HTR-8/SVneo (cell line): ENCODE results near the gene CFHR2.
"Not testable (repeated sequence)": the region's sequence is repeated elsewhere in the genome, so short reads cannot be mapped to it uniquely, and the experiment has no call there.

ENCODE experiments used
- DNase-seq: peaks from one replicate; pipeline ENCODE4 v3.0.0; 2011; ENCODE audit warnings: low spot score, mixed read lengths; ENCODE audit not compliant: insufficient read length
- FAIRE-seq: peaks from 2 replicates; lab custom pipeline; 2011; peaks lifted over from hg19 to GRCh38; lab: Jason Lieb, UNC

The CFHR2 gene

DNA sequence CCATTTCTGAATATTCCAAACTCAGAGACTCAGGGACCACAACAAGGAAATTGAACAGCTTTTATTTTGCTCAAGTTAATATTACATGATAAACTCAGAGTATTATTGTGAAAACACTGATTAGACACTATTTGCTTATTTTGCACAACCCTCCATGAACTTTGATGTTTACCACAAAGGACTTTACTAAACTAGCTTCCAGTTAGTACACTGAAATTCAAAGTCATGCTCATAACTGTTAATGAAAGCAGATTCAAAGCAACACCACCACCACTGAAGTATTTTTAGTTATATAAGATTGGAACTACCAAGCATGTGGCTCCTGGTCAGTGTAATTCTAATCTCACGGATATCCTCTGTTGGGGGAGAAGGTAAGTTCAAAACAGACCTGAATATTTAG, at the start of gene CFHR2:
Gene CFHR2, plus strand, starts transcription at position 171 of the 400 bp plus-strand sequence. Its CDS starts 143 bp downstream, at position 314.
- DNase-seq, FAIRE-seq: not testable (repeated sequence)

DNA sequence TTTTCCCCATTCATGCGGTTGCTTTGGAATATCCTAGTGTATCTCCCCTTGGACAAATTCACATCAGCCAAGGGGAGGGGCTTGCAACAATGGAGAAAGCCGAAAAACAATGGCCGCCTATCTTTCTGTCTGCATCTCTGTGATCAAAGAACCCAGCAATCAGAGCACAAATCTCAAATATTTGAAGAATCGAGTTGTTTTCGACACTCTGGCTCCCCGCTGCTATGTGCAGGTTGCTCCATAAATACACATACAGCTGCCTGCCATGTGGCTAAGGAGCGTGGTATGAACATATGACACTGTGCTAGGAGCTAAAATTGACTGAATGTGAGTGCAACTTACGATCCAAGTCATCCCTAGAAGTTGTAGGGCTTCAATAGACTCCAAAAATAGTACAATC, 47.2 kb upstream of the CFHR2 start:
- DNase-seq (no peak), FAIRE-seq (no peak)

DNA sequence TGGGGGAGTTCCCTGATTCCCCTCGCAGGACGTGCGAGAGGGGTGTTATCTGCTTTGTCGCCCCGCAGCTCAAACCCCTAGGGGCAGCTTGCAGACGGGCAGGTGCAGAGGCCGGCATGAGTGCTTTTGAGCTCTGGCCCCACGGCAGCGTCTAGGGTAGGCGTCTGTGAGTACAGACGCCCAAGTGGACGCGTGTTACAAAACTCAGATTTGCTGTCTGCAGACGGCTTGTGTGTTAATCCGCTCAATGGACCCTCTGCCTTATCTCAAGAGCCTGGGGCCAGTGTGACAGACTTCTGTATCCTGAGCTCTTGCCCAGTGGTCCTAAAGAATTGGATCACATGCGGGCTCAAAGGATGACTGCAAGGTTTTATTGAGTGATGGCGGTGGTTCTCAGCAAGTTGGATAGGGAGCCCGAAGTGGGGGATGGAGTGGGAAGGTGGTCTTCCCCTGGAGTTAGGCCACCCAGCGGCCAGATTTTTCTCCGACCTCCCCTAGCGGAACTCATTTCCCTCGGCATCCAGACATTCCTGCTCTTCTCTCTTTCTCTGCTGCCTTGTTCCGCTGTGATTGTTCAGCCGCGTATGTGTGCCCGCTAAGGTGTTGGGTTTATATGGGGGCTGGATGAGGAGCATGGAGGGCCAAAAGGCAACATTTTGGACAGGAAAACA, 46.2 kb upstream of the CFHR2 start:
- no peak for FAIRE-seq
- DNase-seq: no peak

DNA sequence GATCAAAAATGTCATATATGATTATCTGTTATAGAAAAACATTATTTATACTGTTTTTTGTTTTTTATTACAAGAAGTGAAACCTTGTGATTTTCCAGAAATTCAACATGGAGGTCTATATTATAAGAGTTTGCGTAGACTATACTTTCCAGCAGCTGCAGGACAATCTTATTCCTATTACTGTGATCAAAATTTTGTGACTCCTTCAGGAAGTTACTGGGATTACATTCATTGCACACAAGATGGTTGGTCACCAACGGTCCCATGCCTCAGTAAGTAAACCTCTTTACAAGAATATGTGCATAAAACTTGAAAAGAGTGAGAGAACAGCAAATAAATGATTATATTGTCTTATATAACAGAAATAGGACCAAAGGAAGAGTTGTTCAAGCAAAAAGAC, 41.2 kb upstream of the CFHR2 start:
- no peak for DNase-seq
- no peak for FAIRE-seq

DNA sequence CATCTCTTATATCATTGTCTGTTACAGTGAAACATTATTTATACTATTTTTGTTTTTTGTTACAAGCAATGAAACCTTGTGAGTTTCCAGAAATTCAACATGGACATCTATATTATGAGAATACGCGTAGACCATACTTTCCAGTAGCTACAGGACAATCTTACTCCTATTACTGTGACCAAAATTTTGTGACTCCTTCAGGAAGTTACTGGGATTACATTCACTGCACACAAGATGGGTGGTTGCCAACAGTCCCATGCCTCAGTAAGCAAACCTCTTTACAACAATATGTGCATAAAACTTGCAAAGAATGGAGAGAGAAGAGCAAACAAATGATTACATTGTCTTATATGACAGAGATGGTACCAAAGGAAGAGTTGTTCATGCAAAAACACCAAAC, 33.3 kb upstream of the CFHR2 start:
- FAIRE-seq (no peak), DNase-seq (no peak)

DNA sequence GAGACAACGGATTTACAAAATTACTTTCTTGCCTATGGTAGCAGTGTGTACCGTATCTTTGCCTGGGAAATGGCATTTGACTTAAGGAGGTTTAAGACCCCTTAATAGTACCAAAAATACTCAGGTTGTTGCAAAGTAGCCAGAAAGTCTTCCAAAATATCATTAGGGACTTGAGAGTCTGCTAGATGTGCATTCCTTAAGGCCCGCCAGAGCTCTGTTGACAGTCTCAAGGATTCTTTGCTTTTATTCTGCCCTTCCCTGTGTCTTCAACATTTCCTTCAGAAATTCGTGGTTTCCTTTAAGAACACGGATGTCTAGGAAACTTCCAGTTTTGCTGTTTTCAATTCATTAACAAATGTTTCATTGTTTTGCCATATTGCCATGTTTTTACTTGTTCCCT, 31.3 kb upstream of the CFHR2 start:
- not testable (repeated sequence) for DNase-seq, FAIRE-seq

DNA sequence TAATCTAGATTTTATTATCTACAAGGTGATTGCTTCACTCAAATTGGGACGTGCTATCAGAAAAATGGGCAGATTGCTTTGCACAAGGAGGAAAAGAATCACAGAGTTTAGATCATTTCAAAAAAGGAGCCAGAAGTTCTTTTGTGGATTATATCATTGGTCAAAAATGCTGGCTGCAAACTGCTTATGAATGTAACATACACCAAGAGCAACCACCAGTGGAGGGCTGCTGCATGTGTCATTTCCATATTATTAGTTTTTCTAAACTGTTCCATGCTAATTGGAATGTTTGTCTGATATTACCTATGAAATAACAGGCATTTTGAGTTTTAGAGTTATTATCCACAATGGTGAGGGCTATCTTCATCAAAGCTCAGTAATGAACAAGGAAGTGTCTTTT, 16.7 kb upstream of the CFHR2 start:
- not testable (repeated sequence) for FAIRE-seq, DNase-seq

DNA sequence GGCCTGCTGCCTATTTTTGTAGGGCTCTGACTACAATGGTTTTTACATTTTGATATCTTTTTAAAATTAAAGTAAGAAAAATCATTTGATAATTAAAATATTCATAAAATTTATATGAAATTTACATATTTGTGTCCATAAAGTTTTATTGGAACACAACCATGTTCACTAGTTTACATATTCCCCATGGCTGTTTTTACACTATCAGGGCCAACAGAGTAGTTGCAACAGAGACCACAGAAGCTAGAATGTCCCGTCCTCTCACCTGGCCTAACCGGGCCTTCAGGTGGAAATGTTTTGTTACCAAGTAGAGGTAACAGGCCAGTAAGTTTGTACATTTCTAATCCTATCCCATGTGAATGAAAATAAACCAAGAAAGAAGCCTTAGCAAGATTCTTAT, 10.7 kb upstream of the CFHR2 start:
- FAIRE-seq, DNase-seq: not testable (repeated sequence)

DNA sequence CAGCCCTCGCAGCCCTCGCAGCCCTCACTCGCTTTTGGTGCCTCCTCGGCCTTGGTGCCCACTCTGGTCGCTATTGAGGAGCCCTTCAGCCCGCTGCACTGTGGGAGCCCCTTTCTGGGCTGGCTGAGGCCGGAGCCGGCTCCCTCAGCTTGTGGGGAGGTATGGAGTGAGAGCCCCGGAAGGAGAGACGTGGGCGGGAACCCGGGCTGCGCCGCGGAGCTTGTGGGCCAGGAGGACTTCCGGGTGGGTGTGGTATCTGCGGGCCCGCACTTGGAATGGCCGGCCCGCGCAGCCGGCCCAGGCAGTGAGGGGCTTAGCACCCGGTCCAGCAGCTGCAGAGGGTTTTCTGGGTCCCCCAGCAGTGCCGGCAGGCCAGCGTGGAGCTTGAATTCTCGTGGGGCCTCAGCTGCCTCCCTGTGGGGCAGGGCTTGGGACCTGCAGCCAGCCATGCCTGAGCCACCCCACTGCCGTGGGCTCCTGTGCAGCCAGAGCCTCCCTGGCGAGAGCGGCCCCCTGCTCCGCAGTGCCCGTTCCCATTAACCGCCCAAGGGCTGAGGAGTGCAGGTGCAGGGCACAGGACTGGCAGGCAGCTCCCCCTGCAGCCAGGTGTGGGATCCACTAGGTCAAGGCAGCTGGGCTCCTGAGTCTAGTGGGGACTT, 9.9 kb upstream of the CFHR2 start:
- no peak for FAIRE-seq
- DNase-seq: no peak

DNA sequence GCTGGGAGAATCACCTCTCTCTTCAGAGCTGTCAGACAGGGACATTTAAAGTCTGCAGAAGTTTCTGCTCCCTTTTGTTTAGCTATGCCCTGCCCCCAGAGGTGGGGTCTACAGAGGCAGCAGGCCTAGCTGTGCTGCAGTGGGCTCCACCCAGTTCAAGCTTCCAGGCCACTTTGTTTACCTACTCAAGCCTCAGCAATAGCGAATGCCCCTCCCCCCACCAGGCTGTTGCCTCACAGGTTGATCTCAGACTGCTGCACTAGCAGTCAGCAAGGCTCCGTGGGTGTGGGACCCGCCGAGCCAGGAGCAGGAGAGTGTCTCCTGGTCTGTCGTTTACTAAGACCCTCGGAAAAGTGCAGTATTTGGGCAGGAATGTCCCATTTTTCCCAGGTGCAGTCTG, 2.1 kb upstream of the CFHR2 start:
- not testable (repeated sequence) for DNase-seq, FAIRE-seq

DNA sequence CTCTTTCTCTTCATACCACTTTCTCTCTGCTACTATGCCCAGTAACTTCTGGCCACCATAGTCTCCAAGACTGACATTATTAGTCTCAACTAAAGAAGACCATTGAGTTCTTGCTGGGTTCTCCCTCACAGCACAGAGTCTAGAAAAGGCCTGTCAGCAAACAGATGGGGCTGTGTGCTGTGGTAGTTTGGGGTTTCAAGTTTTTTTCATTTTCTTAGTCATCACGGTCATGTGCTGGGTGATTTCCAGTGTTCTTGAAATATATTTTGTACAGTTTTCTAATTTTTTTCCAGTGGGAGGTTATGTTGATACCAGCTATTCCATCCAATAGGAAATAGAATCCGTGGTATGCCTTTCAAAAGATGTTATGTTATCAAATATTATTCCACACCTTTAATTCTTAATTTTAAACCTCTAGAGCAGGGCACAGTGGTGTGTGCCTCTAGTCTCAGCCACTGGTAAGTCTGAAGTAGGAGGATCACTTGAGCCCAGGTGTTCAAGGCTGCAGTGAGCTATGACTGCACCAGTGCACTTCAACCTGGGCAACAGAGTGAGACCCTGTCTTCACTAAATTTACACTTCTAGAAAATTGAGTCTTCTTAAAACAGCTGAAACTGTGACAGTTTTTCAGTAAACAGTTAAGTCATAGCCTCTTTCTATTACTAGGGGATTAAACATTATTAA, 8.3 kb downstream of the CFHR2 start:
- DNase-seq (no peak), FAIRE-seq (no peak)

DNA sequence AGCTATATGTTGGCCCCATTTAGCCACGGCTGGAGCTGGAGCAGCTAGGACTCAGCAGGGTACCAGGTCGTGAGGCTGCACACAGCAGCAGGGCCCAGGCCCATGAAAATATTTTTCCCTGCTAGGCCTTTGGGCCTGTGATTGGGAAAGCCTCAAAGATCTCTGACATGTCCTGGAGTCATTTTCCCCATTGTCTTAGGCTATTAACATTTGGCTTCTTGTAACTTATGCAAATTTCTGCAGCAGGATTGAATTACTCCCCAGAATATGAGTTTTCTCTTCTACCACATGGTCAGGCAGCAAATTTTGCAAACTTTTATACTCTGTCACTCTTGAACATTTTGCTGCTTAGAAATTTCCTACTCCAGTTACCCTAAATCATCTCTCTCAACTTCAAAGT, 11.2 kb downstream of the CFHR2 start:
- FAIRE-seq (no peak), DNase-seq (no peak)

DNA sequence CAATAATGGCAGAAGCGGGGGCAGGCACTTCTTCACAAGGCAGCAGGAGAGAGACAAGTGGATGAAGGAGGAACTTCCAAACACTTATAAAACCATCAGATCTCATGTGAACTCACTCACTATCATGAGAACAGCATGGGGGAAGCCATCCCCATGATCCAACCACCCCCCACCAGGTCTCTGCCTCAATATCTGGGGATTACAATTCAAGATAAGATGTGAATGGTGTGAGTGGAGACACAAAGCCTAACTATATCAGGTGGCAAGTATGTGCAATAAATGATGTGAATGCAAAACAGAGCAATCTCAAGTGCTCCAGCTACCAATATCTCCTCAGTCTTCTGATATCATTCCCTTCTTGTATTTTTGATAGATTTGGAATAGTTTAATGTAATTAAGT, 12.4 kb downstream of the CFHR2 start:
- no peak for FAIRE-seq

DNA sequence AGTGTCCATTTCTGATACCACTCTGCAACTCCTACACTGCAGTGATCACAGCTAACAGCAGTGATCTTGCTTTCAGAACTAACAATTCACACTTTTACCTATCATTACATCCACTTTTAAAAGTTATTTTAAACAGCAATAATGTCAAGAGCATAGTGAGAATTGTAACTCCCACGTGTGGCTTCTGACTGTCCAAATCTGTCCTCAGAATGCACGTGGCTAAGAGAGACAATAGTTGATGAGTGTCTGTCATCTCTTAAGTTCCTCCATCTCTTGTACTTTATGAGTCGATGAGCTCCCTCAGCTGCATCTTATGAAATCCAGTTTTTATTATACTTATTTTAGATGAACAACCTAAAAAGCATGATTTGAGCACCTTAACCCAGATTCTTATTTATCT, 17.3 kb downstream of the CFHR2 start:
- FAIRE-seq (no peak), DNase-seq (no peak)

More for the DNA sequence above, 12.4 kb downstream of the CFHR2 start:
- no peak for DNase-seq

DNA sequence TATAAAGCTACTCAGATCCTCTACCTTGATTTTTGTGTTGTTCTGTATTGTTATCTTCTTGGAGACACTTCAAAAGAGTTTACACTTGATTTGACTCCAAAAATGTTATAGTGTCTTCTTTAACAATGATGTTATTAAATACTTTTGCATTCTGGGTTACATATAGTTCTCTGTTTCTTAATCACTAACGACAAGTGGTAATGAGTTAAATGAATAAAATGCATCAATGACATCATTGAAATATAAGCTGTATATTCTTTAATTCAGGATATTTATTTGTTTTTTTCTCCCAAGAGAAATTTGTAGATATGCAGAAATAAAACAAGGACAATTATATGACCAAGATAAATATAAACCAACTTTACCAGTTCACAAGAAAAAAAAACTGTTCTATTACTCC, 26.6 kb downstream of the CFHR2 start:
- no peak for DNase-seq
- FAIRE-seq: no peak

DNA sequence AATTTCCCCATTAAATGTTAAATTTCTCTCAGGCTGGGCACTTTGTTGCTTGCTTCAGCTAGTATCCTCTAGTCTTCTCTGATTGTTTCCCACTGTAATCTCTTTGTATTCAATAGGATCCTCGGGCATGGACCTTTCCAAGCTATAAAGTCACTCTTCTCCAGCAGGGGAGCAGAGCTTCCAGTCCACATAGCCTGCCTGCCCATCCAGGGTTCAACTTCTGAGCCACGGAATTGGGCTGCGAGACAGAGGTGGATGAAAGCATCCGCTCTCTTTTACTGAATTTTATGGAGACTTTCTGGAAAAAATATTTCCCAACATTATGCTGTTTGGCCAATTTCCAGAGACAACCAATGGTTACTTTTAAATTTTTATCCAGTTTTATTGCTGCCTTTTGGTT, 32.7 kb downstream of the CFHR2 start:
- FAIRE-seq (no peak), DNase-seq (no peak)

DNA sequence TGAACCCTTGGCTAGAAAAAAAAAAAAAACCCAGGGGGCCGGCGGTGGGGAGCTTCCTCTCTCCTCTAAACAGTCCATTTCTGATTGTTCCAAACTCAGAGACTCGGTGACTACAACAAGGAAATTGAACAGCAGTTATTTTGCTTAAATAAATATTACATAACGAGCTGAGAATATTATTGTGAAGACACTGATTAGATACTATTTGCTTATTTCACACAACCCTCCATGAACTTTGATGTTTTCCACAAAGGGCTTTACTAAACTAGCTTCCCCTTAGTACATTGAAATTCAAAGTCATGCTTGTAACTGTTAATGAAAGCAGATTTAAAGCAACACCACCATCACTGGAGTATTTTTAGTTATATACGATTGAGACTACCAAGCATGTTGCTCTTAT, 33.7 kb downstream of the CFHR2 start, which contains the start of gene CFHR5:
Gene CFHR5, plus strand, starts transcription at position 279 of the 400 bp plus-strand sequence. Its CDS starts 109 bp downstream, at position 388.
- no peak for FAIRE-seq
- no peak for DNase-seq

DNA sequence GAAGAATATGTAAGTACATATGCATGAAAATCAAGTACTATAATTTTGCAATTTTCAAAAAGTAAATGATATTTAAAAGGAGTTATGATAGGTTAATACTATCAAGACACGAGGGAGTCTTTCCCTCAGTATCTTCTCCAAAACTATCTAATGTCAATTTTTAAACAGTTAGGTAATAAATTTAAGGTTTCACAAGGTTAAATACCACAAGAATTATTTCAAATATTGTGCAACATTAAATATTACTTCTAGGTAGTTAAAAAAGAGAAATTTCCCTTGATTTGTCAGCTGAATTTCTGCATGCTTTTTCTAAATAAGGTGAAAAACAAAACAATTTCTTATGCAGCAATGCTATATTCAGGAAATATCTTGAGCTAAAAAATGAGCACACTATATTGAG, 37.3 kb downstream of the CFHR2 start:
- FAIRE-seq (no peak), DNase-seq (no peak)

DNA sequence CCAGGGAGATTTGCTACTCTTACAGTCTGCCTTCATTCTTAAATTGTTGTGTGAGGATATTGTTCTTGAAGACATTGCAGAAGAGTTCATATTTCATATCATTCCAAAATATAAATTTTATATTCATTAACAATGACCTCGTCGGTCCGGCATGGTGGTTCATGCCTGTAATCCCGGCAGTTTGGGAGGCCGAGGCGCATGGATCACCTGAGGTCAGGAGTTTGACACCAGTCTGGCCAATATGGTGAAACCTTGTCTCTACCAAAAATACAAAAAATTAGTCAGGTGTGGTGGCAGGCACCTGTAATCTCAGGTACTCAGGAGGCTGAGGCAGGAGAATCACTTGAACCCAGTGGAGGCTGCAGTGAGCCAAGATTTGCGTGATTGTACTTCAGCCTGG, 38.7 kb downstream of the CFHR2 start:
- FAIRE-seq, DNase-seq: not testable (repeated sequence)

DNA sequence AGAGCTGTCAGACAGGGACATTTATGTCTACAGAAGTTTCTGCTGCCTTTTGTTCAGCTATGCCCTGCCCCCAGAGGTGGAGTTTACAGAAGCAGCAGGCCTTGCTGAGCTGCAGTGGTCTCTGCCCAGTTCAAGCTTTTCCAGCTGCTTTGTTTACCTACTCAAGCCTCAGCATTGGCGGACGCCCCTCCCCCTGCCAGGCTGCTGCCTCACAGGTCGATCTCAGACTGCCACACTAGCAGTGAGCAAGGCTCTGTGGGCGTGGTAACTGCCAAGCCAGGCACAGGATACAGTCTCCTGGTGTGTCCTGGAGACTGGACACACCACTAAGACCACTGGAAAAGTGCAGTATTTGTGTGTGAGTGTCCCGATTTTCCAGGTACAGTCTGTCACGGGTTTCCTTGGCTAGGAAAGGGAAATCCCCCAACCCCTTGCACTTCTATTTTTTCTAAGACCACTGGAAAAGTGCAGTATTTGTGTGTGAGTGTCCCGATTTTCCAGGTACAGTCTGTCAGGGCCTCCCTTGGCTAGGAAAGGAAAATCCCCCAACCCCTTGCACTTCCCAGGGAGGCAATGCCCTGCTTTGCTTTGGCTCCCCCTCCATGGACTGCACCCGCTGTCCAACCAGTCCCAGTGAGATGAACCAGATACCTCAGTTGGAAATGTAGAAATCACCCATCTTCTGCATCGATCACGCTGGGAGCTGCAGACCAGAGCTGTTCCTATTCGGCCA, 48.5 kb downstream of the CFHR2 start:
- not testable (repeated sequence) for FAIRE-seq, DNase-seq
